ENCODE measurements around the gene UCK2. TPM values are rescaled to one million over a fixed set of nuclear protein-coding genes. Genes with fewer than 3 reads are reported as not detected.

Gene UCK2
- total and polyA plus RNA-seq, 12 donors = 6.7 to 36.4 (median 11.3) TPM

DNA sequence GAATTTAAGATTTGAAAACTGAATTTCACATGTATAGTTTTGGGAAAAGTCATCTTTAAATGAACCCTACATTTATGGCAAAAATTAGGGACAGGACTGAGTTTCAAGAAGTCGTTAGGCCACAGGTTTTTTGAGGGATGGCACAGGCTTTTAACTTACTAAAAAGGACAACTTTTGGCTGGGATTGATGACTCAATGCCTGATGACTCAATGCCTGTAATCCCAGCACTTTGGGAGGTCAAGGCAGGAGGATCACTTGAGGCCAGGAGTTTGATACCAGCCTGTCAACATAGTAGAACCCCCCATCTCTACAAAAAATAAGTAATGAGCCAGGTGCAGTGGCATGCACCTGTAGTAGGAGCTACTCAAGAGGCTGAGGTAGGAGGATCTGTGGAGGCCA is 15.9 kb downstream of the UCK2 start:
- intact Hi-C loops (cut with DNase I) = loop anchor here in 1 of 10 donors (10.0 kb wide), 1 partner anchor 51 kb away; no protein-coding TSS in a partner anchor
- no peaks in the 10 kb centered on the region for H3K36me3 ChIP-seq
- ATAC-seq (no peak), DNase-seq (no peak)
- H3K27ac ChIP-seq = no peak overlapping the region
- H3K9me3 ChIP-seq = no peaks in the 10 kb centered on the region
- 85 to 86% methylated on average over 1 of the region's 1 CpG for WGBS, 2 donors
- H3K4me1 ChIP-seq = peaks cover 0 to 32% (median 16%) of the 10 kb centered on the region in 9 donors
- H3K4me3 ChIP-seq = no peak overlapping the region
- H3K27me3 ChIP-seq = no peaks in the 10 kb centered on the region
- no peak for TF ChIP-seq CTCF (IDR thresholded peaks at IDR 0.05)

- intact Hi-C loops (cut with DNase I) = loop anchor here in 1 of 10 donors (10.0 kb wide), 1 partner anchor 51 kb away; no protein-coding TSS in a partner anchor
- DNase-seq = no peak
- Histone ChIP-seq H3K27ac (no peak overlapping the region), H3K4me3 (no peak overlapping the region), H3K4me1 (peaks cover 0 to 32% (median 20%) of the 10 kb centered on the region in 9 donors), H3K36me3 (no peaks in the 10 kb centered on the region), H3K9me3 (no peaks in the 10 kb centered on the region), H3K27me3 (no peaks in the 10 kb centered on the region)
- no peak for TF ChIP-seq CTCF (IDR thresholded peaks at IDR 0.05)
- WGBS, 2 donors = 74 to 81% methylated on average over 11 of the region's 11 CpGs
- no peak for ATAC-seq
Measured at GRCh38 chr1:165844114-165844798, 16.8 kb downstream of the UCK2 start.

DNA sequence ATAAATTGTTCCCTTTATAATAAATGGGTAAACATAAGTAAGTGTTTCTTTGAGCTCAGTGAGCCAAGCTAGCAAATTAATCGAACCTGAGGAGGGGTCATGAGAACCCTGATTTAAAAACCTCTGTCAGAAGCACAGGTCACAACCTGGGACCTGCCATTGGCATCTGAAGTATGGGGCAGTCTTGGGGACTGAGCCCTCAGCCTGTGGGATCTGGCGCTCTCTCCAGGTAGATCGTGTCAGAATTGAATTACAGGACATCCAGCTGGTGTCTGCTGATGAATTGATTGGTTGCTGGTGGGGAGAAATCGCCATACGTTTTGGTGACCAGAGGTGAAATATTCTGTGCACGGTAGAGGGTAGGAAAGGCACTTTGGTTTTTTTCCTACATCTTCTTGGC is 17.5 kb downstream of the UCK2 start:
- H3K4me1 ChIP-seq = peaks cover 0 to 38% (median 24%) of the 10 kb centered on the region in 9 donors
- peak in 1 of 9 donors; percentile 48 for TF ChIP-seq CTCF (IDR thresholded peaks at IDR 0.05)
- no peak overlapping the region for H3K27ac ChIP-seq
- no peak for DNase-seq
- H3K4me3 ChIP-seq = no peak overlapping the region
- intact Hi-C loops (cut with DNase I) = loop anchor here in 1 of 10 donors (10.0 kb wide), 1 partner anchor 50 kb away; no protein-coding TSS in a partner anchor
- H3K36me3 ChIP-seq = no peaks in the 10 kb centered on the region
- H3K27me3 ChIP-seq = no peaks in the 10 kb centered on the region
- ATAC-seq = no peak
- 88 to 90% methylated on average over 6 of the region's 6 CpGs for WGBS, 2 donors
- no peaks in the 10 kb centered on the region for H3K9me3 ChIP-seq

GRCh38 chr1:165845569-165845968 is 18.2 kb downstream of the UCK2 start:
- WGBS, 2 donors = 97% methylated on average over 3 of the region's 3 CpGs
- TF ChIP-seq CTCF (IDR thresholded peaks at IDR 0.05) = no peak
- ATAC-seq (no peak), DNase-seq (no peak)
- no peaks in the 10 kb centered on the region for H3K27me3 ChIP-seq
- no peak overlapping the region for H3K27ac ChIP-seq
- no peak overlapping the region for H3K4me3 ChIP-seq
- H3K36me3 ChIP-seq = no peaks in the 10 kb centered on the region
- intact Hi-C loops (cut with DNase I) = loop anchor here in 1 of 10 donors (10.0 kb wide), 1 partner anchor 49 kb away; no protein-coding TSS in a partner anchor
- H3K4me1 ChIP-seq = peaks cover 0 to 34% (median 24%) of the 10 kb centered on the region in 9 donors
- no peaks in the 10 kb centered on the region for H3K9me3 ChIP-seq

All from heart right ventricle (tissue), 16 donors.